ENCODE data around the gene DLST.

DLST gene

DNA sequence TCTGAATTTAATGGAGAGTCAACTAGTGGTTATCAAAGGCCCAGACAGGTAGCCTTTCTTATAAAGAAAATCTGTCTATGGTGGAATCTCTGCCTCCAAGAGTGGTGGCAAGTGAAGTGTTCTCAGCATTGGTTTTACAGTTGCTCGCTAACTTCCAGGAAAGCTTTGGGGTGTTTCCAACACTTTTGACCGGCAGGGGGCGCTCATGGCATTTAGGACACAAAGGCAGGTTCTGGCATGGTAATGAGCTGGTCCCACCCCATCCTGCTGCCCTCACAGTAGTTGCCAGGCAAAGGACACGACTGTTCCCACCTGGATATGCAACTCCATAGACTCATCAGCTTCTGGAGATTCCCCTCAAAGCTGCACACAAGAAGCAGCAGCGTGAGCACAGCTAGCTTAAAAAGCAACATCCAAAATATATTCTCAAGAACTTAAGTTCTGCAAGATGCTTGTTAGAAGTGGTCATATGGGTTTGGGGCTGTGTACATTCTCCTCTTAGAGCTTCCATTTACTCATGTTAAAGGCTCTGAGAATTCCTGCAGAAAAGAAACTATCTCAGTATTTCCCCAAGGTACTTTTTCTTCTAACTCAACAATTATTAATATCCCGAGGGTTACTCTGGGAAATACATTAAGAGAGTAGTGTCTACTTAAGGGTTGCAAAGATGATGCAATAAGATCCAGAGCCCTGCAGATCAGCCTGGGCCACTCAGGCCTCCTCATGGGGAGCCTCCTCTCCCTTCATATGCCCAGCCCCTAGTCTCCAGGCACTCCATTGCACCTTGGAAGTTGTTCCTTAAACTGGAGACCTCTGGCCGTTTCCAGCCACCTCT is 20.6 kb upstream of the DLST start:
- peak; percentile 22 to 52 for DNase-seq

DNA sequence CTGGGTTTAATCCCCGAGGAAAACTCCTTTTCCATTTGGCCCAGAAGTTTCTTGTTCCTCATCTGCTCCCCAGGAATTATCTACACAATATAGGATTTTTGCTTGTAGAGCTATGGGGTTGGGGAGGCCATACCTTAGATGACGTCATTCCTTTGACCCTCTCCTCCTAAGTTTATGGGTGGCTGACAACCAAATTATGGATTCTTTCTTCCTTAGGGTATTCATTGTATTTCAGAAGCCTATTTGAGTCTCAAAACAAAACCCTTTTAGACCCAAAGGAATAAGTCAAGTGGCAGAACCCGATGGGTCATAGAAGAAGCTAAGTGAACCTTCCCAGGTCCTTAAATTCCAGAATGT is 20.0 kb upstream of the DLST start:
- DNase-seq: no peak

- no peak for DNase-seq
Observed at GRCh38 chr14:74863274-74863673, 18.4 kb upstream of the DLST start.

- no peak for DNase-seq
Observed at GRCh38 chr14:74864198-74864597, 17.5 kb upstream of the DLST start.

GRCh38 chr14:74865156-74865555 is 16.6 kb upstream of the DLST start:
- DNase-seq: no peak

GRCh38 chr14:74866708-74867389 is 14.9 kb upstream of the DLST start:
- DNase-seq: no peak

DNA sequence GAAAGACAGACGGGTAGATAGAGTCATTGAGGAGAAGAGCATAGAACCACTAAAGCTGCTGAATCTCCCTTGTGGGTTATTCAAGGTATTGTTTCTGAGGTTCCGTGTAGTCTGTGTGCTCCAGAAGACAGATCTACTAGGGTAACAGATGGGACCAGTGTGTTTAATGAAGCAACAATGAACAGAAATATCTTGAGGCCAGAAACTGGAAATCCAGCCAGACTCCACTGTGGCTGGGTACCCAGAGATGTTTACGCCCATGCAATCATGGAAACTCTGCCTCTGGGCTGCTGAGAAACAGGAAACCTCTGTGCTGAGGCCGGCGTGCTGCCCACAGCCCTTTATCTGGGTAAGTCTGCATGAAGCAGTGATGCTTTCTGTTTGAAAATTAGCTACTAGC is 14.0 kb upstream of the DLST start:
- peak in 1 of 2 experiments; percentile 27 for DNase-seq

DNA sequence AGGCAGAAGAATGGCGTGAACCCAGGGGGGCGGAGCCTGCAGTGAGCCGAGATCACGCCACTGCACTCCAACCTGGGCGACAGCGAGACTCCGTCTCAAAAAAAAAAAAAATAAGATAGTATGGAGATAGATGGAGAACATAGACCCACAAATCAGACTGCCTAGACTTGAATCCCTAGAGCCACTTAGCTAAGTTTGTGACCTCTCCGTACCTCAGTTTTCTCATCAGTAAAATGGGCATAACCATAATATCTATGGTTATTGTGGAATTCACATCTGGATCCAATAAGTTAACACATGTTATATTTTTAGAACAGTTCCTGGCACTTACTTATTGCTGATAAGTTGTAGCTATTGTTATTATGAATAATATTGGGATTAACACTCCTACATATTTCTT is 13.0 kb upstream of the DLST start:
- DNase-seq: no peak

DNA sequence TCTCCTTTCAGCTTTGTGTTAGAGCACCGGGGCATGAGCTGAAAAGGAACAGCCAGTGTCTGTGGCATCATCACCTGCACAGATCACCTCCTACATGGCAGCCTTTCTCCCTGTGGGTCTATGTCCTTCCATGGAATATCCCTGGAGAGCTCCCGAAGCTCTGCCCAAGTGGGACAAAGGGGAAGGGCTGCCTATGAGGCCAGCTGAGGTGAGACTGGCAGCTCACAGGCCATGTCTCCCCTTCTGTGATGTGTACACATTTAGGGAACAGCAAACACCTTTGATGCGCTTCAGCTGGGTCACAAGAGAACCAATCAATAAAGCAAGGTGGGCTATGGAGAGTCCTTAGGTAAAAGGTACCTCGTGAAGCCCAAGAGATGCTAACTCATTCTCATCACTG is 9.9 kb upstream of the DLST start:
- no peak for DNase-seq

GRCh38 chr14:74875204-74875603 is 6.5 kb upstream of the DLST start:
- no peak for DNase-seq

DNA sequence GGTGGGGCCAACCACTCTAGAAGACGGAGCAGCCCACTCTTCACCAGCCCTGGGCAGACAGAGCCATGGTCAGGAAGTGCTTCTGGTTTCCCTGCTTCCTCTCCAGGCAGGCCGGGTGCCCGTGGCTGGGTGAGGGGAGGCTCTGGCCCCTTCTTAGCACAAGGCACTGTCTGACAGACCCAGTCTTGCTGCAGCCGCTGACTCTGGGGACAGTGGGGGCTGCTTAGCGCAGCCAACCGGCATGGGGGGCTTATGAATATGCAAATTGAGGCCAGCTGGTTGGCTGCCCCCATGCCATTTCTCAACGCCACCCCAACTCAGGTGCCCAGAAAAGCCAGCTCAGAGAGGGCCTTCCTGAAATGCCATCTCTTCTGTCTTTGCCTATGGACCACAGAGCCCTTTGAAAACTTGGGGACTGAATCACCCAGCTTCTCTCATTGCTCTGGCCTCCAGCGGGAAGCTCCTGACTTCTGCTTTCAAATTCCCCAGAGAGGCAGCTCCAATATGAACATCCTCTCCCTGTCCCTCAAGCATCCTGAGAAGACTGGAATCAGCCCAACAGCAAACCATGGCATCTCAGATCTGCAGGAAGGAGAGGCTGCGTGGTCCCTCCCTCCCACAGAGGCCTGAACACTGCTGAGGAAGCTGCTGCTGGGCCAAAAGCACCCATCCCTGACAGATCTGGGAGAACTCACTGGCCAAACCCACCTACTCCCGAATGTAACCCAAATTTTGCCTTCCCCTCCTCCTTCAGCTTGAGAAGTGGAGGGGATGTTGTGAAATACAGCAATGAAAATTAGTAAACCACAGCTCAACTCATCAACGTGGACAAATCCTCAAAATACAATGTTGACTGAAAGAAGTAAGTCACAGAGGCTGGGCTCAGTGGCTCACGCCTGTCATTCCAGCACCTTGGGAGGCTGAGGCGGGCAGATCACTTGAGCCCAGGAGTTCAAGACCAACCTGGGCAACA is 5.5 kb upstream of the DLST start, which contains the start of gene PROX2:
TSS of gene PROX2 (minus strand) at position 205 of the 973 bp plus-strand sequence. CDS start 12,311 bp downstream, outside the sequence.
- no peak for DNase-seq

- DNase-seq: no peak
Observed at GRCh38 chr14:74879427-74880182, 2.1 kb upstream of the DLST start.

DNA sequence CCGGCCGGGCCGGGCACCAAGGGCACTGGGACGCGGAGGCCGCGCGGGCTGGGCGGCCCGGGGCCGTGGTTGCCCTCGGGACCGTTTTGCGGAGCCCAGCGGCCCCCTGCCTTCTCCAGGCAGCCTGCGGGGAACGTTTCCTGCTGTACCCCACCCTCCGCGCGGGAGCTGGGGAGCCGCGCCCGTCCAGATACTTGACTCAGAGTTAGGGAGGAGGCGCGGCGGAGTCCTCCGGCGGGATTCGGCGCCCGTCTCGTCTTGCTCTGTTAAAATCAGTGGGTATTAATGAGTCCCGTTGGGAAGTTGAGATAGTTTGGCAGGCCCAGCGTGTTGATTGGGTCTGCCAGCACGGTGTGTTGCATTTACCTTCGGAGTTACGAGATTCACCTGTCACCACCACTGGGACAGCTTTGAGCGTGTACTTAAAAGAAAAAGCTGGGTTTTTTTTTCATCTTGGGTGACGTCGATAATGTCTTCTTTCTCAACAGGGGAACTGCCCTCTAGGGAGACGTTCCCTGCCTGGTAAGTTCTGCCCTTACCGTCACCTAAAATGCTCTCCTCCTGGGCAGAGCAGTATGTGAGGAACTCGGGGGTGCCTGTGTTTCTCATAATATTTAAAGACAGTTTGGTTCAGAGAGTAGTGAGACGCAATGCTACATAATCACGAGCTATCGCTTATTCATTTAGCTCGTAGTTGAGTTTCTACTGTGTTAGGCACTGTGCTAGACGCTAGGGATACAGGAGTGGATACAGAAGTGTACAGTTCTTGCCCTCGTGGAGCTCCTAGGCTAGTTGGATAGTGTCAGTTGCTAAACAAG is 596 bp downstream of the DLST start:
- DNase-seq: no peak

- no peak for DNase-seq
Observed at GRCh38 chr14:74886001-74886400, 4.3 kb downstream of the DLST start.

DNA sequence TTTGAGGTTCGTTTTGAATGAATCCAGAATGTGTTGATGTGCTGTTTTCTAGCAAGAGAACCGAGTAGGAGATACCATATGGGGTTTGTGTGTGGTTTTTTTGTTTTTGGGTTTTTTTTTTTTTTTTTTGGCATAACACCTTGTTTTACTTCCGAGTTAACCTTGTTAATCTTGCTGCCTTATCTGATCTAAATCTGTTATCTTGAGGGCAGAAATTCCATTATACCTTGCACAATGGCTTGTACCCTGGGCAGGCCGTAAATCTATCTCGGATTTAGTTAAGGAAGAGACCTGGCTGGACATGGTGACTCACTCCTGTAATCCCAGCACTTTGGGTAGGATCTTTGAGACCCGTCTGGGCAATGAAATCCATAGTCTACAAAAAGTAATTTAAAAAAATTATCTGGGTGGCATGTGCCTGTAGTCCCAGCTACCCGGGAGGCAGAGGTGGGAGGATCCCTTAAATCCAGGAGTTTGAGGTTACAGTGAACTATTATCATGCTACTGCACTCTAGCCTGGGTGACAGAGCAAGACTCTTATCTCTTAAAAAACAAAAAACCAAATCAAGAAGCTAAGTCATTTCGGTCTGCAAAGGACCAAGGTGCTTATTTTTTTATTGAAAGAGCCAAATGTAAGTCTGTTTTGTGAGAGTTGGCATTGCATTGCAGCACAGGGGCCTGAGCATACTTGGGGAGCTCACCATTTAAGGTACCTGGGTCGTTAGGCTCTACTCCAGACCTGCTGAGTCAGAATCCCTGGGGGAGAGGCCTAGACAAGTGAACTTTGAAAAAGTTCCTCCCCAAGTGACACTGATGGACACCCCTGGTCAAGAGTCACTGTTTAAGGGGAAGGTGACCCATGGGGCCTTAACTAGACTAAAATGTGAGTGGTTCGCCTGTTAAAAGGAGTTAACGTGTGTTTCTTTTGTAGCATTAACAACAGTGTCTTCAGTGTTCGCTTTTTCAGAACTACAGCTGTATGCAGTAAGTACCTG is 6.7 kb downstream of the DLST start:
- no peak for DNase-seq

DNA sequence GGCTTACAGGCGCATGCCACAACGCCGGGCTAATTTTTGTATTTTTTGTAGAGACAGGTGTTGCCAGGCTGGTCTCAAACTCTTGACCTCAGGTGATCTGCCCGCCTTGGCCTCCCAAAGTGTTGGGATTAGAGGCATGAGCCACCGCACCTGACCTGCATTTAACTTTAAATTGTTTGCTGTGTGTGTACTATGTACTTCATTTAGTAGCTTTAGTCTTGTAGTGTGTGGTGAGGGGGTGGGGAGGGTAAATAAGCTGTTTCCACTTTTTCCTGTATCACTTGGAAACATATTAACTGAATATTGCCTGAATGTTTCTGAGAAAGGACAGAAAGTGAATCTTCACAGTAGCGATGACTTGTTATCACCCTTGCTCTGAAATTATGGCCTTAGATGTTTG is 8.5 kb downstream of the DLST start:
- no peak for DNase-seq

DNA sequence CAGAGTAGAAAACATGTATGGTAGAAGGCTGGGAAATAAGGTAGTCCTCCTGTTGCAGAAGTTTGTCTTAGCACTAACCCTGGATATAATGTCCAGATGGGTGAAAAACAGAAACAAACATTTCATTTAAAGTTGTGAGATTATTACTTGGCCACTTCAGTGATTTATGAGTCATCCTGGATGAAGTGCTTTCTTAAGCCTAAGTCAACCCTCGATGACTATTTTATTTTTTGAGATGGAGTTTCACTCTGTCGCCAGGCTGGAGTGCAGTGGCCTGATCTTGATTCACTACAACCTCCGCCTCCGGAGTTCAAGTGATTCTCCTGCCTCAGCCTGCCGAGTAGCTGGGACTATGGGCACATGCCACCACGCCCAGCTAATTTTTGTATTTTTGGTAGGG is 10.2 kb downstream of the DLST start:
- no peak for DNase-seq

DNA sequence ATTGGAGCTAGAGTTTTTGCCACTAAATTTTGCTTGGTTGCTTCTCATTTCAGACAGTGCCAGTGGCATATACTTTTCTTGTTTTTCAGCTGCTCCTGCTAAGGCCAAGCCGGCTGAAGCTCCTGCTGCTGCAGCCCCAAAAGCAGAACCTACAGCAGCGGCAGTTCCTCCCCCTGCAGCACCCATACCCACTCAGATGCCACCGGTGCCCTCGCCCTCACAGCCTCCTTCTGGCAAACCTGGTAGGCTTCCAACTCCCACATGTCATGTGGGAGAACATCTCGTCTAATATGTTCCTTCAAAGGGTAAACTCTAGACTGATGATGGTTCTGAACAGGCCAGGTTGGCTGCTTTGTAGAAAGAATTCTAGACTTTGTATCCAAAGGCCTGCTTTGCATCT is 11.0 kb downstream of the DLST start:
- no peak for DNase-seq

DNA sequence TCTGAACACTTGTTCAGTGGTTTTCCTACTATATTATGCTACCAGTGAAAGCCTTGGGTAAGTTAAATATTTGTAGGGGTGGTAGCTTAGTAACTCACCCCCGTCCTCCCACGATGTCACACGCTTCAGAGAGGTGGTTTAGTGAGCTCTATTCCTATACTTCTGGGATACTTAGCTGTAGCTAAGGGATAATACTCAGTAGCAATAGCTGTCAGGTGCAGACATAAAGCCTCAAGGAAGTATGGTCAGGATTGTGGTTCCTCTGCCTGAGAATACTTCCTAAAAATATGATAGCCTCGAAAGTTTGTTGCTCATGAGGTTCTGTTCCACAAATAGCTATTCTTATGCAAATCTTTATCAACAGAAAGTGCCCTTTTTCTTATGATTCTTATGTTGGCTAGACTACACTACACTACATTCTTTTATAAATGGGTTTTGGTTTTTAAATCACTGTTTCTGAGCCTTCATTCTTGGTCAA is 11.9 kb downstream of the DLST start:
- DNase-seq: no peak

- DNase-seq: no peak
Observed at GRCh38 chr14:74896400-74896799, 14.7 kb downstream of the DLST start.

Measured in cerebellar nuclear complex (tissue), 1 donor.